Activated CD4-positive, alpha-beta T cell treated with anti-CD3 and anti-CD28 coated beads, Interleukin-10, Interleukin-2, amounts not matched to agents 100 ng/mL and 50 ng/mL, durations not matched to agents 16 hours and 8 hours (primary cell): Measurements from ENCODE around the gene SLC35E1.

Experiments used
- DNase-seq: peaks from one replicate; pipeline ENCODE4 v3.0.0-alpha.2; 2020

SLC35E1 gene

DNA sequence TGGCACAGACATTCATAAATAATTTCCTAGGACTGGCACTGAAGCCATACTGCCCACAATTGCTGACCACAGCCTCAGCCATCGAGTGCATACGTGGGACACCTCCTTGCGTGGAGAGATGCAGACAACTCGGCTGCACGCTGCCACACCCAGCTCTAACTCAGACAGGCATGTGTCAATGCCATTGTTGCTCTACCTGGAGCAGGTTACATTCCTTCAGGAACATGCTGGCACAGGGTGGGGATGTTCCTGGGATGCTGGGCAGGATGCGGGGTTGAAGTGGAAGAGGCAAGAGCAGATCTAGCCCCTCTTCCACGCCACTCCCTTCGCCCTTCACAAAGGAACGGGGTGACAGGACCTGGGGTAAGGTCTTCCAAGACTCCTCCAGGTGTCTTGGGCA, 24.2 kb upstream of the SLC35E1 start:
- DNase-seq: no peak

DNA sequence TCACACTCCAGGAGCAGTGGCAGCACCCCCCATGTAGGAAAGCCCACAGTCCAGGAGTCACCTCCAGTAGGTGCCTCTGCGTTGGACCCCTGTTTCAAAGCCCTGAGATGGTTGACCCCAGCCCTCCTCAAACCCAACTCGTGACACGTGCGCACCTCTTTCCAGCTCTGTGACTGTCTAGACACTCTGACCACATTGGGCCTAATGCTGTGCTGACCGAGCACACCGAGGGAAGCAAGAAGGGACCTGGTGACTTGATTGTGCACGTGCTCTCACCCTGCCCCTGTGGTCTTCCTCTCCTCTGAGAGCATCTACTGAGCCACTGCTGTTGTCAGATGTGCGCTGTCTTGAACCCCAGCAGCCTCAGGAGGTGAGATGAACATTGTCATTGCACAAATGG, 22.9 kb upstream of the SLC35E1 start:
- DNase-seq: no peak

DNA sequence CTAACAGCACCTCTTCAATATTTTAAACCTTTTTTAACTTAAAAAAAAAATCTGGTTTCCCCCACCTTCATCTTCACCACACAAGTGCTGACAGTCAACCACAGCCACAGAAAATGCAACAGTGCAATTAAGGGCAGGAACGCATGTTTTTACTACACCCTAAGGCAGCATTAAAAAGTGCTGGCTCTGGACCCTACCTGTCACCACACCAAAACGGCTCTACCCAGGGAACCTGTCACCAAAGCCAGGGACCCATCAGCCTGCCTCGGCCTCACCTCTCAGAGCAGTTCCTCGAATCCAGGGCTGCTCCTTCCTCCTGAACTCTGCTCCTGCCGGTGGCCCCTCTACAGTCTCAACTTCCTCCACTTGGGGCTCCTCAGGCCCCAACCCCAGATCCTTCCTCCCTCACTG, 22.5 kb upstream of the SLC35E1 start:
- DNase-seq: peak; percentile 67

DNA sequence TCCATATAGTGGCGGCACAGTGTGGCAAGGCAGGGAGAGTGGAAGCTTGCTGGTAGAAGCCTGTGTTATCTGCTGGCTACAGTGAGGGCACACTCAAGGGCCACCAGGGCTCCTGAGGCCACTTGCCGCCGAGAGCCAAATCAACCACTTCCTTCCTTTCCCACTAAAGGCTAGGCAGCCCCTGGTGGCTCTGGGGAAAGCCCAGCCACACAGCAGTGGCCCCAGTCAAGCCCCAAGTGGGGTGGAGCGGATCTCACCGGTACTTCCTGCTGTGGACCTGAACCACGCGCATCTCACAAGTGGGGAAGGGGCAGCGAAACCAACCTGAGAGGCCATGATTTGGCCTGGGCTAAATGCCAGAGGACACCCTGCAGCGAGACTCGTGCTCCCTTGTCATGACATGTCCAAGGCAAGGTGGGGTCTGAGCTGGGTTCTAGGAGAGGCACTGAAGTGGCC, 21.9 kb upstream of the SLC35E1 start:
- peak; percentile 75 for DNase-seq

DNA sequence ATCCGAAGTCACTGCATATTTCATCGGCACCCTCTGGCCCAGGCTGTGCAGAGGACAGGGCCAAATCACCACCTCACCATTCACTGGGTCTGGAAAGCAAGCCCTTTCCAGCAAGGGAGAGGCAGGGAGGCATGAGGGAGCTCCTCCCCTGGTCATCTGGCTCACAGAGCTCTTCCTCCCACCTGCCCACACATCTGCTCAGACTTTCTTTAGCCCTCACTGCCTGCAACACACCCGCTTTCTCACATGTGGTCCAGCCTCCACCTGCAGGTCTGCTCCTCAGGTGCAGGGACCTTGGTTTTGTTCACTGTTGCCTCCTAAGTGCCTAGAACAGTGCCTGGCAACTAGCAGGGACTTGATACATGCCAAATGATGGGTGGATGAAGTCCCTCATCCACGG, 21.0 kb upstream of the SLC35E1 start:
- DNase-seq: no peak

DNA sequence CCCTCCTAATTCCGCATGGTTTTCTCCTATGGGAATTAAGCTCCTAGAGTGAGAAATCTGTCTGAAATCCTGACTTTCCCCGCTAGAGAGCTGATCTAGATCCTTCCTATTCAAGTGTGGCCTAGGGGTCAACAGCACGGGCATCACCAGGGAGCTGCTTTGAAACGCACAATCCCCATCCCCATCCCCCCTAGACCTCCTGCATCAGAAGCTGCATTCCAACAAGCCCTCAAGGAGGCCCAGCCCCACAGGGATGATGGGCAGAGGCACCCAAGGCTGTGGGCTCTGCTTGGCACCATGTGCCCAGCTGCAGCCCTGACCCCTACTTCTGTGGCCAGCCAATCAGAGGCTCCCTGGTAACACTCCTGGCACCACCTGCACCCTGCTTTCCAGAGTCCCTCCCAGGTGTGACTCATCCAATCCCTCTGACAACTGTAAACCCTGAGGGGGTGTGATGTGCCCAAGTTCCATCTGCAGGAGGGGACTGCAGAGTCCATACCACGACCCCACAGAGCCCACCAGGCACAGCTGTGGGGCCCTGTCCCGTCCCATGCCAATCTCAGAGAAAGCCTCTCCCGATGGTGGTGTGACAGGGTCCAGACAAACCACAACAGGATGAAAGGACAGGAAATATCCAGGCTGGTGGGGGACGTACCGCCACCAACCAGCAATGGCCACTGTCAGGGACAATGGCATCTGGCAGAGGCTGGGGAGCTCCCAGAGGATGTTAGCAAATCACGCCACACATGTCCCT, 19.8 kb upstream of the SLC35E1 start:
- no peak for DNase-seq

DNA sequence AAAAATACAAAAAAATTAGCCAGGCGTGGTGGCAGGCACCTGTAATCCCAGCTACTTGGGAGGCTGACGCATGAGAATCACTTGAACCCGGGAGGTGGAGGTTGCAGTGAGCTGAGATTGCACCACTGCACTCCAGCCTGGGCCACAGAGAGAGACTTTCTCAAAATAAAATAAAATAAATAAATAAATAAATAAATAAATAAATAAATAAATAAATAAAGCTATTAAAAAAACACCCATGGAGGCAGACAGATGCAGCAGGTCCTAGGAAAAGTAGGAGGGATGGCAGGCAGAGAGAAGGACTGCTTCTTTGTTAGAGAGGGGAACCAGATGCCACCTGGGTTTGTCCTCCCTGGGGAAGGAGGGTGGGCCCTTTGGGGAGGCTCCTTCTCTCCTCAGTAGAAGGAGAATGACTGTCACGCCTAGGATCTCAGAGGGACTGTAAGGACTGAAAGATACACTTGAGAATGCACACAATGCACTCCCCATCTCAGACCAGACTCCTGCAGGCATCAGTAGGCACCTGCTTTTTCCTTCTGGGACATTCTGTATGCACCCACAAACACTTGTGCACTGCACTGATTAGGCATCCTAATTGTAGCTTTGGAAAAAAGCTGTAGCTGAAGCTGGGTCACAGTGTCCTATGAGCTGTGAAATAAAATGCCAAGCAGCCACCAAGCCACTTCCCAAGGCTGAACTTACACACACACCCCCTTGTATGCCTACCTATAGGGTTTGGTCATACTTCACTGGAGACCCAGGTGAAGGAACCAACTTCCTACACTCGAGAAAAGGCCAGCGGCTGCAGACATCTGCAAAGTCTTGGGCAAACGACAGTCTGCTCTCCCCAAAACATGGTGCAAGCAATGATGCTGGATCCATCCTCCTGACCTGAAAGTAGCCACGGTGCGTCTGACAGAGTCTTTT, 18.9 kb upstream of the SLC35E1 start:
- no peak for DNase-seq

DNA sequence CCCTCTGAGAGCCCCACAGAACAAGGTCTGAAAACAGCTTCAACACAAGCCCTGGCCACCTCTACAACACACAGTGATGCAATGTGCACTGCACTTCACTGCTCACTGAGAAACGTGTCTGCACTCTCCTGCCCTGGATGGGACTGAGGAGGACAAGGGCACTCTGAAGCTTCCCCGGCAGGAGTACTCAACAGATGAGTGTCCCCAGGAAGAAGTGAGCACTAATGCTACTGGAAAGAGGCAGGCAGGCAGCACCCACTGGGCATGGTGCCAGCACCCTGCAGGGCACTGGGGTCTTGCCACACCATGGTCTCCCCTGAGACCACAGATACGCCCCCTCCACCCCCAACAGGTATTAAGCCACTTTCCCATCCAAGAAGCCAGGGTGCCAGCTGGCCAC, 17.7 kb upstream of the SLC35E1 start:
- DNase-seq: no peak

DNA sequence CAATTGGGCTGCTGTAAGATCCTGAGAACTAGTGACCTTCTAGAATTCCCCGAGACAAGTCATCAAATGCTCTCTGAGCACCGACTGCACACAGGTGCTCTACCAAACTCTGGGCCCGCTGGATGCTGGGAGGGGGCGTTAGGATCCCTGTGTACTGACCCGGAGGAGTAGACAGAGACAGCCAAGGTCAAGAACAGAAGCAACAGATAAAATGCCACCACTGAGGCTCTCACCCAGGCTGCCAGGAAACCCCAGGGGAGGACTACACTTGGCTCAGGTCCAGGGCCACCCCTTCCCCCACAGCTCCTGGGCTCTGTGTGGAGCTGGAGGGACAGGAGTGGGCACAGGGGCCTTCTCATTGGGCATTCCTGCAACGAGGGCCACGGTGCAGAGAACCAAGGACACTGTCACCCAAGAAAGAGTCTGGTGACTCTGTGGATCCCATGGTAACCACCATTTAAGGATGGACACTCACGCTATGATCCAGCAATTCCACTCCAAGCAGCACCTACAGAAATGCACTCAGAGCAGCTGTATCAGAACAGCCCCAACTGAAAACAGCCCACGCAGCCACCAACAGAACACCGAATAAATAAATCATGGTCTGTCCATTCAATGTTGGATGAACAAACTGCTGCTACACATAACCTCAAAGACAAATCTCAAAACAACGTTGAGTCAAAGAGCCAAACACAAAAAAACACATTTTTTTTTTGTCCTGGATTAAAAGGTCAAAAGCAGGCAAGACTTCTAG, 16.8 kb upstream of the SLC35E1 start:
- peak; percentile 24 for DNase-seq

DNA sequence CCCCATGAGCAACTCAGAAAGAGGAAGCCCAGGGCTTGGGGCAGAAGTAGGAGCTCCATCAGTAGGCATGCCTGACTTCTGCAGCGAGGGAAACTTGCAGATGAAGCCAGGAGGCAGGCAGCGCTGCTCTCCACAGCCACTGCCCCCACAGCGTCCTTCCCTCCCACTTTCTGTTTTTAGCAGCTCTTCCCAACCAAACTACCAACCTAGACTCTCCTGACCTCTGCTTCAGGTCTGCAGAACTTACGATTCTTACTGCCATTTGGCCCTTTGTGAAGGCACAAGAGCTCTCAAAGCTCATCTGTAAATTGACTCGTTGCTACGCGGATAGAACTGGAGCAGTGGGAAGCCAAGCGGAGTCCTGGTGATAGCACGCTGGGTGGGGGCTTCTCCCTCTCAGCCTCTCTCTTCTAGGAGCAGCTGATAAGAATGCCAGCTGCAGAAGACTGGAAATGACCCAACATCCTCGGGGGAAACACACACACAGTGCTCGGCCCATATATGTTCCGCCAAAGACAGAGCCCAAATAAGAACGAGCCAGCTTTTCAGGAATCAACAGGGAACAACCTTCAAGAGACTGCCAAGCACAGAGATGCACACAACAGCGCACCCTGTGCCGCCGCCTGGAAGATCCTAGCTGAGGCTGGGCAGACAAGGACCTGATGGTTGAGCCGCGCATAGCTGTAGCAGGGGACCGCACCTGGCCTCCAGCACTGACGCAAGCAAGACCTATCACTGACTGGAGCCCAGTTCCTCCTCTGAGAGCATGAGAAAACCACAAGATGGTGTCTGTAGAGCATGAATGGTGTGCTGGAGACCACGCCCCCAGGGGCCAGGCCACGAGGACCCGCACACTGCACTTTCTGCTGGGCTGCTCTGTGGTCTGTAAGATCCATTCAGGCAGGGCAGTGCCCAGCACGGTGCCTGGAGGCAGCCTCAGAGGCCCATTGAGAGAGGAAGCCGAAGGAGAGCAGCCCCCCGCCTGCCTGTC, 15.9 kb upstream of the SLC35E1 start:
- DNase-seq: peak; percentile 86

DNA sequence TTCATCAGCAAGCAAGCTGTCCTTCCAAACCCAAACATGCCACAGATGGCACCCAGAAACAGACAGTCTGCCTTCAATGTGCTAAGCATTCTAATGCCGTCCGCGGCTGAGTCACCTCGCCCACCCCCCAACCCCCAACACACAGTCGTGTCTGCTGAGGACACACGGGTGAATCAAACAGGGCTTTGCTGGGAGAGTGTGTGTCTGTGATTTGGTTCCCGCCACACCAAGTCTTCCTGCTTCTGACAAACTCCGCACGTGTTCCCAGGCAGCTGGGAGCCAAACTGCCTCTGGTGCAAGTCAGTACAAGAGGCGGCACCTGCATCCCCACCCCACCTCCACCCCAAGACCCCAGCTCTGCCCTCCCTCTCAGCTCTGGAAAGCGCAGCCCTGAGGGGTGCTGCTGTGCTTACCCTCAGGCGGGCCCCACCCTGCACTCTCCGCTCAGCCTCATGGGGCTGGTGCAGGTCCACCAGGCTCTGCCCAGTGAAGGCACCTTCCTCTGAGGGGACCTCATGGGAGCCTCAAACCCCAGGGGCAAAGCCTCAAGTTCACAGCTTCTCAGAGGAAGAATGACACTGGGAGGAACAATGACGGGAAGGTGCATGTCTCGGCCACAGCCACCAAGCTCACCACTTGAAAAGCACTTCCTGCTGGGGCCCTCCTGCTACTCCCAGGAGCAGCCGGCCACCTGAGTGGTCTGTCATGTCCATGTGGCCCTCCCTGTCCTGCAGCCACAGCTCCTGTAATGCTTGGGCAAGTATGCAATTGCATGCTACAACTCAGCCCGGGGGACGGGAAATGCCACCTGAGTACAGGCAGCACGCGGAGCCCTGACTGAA, 15.0 kb upstream of the SLC35E1 start:
- peak; percentile 78 for DNase-seq

DNA sequence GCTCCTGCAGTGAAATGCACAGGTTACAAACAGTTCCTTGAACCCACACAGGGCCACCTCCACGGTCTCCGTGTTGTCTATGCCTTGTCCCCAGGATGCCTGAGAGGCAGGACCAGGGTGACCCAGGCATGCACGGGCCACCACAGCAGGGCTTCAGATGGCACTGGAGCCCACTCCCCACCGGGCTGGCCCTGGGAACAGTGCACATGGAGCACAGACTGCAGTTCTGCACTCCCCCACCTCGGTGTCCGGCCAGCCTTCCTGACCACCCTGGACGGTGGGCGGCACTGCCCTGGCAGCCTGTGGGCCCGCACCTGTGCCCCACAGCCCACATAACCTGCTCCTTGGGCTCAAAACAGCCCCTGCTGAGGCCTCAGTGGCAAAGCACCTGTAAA, 14.3 kb upstream of the SLC35E1 start:
- DNase-seq: no peak

DNA sequence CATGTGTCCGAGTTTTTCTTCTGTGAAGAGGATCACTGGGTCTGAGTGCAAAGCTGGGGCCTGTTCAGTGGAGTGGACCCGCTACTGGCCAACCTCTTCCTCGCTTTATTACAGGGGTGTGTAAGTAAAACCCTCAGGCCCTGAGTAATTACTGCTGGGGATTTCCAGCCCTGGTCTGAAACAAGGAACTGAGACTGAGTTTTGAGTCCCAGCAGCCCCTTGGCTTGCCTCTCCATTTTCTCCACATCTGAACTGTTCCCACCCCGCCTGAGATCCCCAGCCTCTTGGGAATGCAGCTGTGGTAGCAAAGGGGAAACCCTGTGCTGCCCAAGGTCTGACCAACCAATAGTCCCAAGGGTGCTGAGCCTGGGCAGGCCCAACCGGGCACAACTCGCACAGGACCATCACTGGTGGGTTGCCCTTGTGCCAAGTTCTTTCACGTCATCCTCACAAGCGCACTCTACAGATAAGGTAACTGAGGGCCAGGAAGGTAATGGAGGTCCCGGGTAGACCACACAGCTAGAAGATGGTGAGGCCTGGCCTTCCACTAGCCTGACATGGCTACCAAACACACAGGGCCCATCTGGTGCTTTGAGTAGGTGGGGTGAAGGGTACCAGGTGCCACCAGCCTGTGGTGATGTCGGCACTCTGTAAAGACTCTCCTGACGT, 13.7 kb upstream of the SLC35E1 start:
- peak; percentile 78 for DNase-seq

DNA sequence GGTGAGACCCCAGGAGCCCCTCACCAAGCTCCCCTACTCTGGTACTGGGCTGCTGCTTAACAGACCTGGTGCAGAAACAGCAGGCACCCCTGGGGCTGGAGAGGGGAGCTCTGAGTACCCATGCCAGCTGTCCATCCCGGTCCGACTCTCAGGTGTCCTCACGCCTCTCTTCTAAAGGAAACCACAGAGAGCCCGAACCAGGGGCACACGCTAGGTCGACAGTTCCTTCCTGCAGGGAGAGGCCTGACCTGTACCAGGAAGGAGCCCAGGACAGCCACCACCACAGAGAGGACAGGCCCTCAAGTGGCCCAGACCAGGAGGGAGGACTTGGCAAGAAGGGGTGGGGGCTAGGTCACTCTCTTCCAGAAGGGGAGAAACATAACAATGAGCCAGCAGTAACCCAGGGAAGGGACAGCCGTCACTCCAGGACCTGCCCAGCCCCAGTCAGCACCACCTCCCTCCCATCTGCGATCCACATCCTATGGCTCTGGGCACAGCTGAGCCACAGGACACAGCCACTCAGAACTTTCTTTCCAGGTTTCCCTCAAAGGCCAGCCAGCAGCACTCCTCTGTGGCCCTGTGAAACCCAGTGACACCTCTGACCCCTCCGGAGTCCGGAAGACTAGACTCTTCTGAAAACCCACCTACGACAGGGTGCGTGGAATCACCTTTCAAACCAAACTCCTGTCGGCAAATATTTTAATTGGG, 13.0 kb upstream of the SLC35E1 start:
- DNase-seq: peak; percentile 26

DNA sequence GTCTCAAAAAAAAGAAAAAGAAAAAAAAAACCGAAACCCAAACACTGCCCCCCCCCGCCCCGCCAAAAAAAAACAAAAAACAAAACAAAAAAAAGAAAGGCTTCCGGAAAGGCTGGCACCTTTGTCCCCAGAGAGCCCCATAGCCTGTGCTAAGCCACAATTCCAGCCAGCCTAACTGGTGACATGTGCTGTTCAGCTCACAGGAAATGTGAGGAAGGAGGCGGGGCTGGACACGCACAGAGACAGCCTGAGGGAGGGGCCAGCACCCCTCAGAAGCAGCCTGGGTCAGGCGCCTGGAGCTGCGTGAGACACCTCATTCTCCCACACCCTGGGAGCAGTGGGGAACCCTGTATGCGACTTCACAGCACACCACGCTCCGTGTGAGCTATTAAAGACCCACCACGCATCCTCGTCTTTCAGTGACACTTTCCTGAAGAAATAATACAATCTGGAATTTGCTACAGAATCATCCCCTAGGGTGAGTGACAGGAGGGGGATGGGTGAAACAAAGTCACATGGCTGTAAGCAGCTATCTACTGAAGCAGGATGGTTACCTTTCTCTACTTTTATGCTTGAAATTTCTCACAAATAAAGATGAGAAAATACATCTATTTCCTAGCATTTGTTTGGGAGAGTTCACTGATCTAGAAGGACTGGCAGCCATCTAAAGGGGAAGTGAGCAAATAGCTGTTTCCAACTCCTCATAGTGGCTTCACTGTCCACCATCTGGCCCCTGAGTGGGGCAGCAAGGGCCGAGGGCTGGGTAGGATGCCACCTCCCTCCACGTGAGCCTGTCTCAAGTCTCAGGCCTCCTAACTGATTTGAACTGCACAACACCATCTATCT, 12.3 kb upstream of the SLC35E1 start:
- DNase-seq: peak; percentile 96

DNA sequence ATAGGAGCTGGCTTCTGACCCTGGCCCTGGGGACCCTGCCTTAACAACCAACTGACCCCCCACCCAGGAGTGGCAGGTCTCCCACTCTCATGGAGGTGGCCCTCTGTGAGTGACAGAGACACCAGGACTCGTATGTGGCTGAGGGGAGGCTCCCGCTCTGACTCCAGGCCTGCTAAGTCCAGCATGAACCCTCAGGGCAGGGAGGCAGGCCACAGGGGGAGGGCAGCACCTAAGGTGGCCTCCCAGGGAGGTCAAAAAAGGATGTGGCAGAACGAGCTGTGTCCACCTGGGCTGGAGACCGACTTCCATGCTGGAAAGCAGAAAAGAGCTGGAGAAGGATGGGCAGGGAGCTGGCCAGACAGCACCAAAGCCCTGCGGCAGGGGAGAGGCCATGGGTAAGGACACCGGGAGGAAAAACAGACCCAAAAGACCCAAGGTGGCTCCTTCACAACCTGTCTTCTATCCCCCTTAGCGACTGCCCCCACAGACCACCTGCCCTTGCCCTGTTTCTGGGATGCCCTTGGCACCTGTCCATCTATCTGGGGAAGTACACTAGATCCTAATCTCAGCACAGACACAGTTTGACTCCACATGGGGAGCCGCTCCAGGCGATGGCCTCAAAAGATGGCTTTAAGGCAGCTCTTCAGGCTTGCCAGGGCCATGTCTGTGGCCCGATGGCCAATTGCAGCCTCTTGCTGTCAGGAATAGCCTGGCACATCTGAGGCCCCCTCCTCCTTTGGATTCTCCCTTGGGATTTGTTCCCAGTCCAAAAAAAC, 10.5 kb upstream of the SLC35E1 start:
- no peak for DNase-seq

DNA sequence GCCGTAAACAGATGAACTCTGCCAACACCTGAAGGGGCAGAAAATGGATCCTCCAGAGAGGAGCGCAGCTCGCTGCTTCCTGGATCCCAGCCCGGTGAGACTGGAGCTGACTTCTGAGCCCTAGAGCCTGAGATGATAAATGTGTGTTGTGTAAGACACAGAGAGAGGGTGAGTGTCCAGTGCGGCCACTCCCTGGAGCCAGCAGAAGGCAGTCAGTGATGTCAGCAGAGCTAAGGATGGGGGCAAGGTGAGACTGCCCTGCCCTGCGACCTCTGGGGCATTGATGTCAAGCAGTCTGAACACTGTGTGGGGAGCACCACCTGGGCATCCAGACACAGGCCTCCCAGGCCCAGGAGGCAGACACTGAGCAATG, 9.7 kb upstream of the SLC35E1 start:
- DNase-seq: no peak
